Measurements from ENCODE around the gene HNRNPC.
"Not testable (repeated sequence)": the region's sequence is repeated elsewhere in the genome, so short reads cannot be mapped to it uniquely, and the experiment has no call there.

Gene HNRNPC

DNA sequence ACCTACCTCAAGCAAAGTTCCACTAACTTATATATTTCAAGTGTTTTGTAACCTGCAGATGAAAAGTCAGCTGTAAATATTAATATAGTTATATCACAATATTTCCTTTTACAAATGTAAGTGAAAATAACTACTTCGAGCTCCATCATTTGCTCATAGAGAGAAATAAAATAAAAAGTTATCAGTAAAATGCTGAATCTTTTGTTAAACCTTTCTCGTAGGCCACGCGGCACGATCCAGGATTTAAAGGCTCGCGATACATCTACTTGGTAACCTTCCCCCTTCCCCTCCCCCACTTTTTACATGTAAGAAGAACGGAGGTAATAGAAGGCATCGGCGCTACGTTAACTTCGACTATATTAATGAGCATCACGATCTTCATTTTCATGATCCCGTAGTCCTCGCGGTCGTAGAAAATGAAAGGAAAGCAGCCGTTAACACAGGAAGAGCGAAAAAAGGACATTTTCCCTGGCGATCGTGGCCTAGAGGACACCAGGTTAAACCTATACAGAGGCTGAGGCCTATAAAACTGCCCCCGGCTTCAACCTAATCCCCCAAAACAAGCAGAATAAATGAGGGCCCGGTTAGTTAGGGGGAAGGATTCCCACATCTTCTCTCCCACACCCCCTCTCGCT is 508 bp downstream of the HNRNPC start:
- no peak for DNase-seq (ENCODE audit: low read depth)

DNA sequence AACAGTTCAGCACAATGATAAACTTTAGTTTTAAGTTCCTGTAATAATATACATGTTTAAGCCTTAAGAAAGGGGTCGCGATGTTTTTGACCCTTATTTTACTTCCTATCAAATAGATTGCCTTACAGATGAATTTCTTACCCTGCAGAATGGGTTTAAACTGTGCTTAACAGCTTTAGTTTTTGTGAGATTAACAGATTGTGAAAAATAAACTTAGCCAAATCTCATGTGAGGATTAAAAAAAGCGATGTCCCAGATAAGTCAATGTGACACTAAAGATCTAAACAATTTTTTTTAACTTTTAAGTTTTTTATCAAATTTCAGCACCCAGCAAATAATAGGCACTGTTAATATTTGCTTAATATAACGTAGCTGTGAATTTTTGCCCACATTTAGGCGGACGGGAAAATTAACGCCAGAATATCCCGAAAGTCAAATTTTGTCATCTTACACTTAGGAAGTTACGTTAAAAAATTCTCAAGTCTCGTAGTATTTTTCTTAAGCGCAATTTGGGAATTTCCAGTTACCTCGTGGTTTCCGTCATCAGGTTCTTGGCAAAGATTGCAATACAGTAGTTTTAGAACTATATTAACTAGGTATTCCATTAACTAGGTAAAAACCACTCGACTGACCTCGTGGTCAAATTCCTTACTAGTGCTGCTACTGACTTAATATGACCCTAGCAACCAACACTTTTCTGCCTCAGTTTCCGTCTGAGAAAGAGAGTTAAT is 1.2 kb downstream of the HNRNPC start:
- DNase-seq (ENCODE audit: low read depth): no peak

GRCh38 chr14:21267431-21267845 is 1.8 kb downstream of the HNRNPC start:
- DNase-seq (ENCODE audit: low read depth): no peak

DNA sequence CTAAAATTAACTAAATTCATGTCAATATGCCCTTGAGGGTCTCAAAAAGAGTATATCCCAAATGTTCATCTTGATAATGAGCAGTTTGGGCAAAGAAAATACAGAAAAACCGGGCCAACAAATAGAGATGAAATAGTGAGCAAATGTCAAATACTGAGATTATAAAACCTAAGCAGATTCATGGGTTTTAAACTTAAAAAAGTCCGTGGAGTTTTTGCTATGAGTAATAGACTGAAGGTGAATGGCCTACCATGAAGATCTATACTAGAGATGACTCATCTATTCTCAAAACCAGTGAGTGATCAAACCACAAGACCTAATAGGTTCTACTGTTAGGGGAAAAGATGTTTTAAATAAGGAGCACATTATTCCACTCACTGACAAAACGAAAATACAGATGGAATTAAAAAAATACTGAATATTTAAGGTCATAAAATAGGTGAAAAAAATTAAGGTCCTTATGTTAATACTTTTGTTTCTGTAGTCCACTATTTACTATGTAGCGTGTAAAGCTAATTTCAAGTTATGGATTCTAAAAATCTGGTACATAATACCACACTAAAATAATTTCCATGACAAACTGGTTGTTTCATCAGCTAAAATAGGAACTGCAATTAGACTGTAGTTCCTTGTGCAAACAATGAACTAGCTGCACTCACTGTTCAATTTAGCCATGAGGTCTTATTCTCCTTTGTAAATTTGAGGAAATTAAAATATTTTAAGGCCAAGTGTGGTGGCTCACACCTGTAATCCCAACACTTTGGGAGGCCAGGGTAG is 5.0 kb downstream of the HNRNPC start:
- DNase-seq (ENCODE audit: low read depth): no peak

DNA sequence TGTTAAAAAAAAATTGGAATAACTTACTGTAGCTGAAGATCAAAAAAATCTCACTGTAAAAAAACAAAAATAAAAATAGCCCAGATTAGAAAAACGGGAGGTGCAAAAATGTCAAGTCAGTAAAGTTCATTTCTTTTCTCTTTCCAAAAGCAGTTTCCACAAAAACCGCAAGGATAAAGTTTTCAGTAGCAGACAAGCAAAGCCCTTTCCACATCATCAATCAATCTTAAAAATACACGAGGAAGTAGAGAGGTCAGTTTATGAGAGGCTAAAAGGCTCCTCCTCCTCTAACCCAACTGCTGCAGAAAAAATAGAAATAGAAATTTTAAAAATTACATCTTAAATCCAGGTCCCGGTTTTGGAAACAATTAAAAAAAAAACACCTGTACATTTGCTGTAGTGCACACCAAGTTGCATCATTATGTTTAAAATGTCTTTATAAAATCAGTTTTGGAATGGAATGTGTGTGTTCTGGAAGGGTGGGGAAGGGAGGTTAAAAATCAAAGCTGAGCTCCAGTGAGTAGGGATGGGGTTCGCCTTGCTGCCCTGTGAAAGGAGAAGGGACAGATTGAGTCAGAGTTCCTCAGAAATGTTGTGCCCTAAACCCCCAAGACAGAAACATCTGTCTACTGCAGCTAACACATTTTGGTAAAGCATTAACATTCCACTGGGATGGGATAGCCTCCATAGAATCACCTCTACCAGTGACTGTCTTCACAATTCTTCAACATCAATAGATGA is 5.8 kb downstream of the HNRNPC start:
- no peak for DNase-seq (ENCODE audit: low read depth)

DNA sequence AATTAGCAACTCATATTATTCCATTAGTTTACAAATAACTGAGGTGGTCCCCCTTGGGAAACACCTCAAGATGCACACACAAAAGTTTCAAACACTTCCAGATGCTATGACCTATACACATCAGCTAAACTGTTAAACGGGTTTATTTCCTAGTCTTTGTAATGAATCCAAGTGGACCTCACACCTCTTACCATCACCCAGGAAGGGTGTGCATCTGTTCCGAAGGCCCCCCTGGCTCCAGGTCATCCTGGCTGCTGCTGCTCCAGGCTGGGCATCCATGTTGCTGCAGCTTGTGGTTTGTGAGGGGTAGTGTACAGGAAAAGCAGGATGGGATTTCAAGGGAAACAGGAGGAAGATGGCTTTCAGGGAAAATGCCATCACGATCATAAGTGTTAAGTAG is 6.8 kb downstream of the HNRNPC start:
- DNase-seq (ENCODE audit: low read depth): no peak

DNA sequence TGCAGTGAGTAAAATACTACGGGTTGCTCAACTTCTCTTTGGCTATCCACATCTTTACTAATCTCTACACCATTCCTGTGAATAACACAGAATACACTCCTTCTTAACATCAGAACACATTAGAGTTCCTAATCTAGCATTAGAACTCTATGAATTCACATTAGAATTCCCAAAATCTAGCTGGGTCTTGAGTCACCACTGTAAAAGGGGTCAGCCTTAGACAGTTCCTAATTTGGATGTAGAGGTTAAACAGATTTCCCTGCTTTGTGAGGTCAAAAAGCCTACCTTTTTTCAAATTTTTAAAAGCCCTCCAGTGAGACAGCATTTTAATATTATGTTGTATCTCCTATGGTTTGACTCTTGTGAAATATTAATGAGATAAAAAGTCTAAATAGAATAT is 7.4 kb downstream of the HNRNPC start:
- DNase-seq (ENCODE audit: low read depth): no peak

- DNase-seq (ENCODE audit: low read depth): no peak
Measured at GRCh38 chr14:21258889-21259787, 10.1 kb downstream of the HNRNPC start.

GRCh38 chr14:21258005-21258888 is 11.0 kb downstream of the HNRNPC start:
- DNase-seq (ENCODE audit: low read depth): no peak

- DNase-seq (ENCODE audit: low read depth): no peak
Measured at GRCh38 chr14:21257394-21257909, 11.8 kb downstream of the HNRNPC start.

- no peak for DNase-seq (ENCODE audit: low read depth)
Measured at GRCh38 chr14:21256539-21257393, 12.5 kb downstream of the HNRNPC start.

GRCh38 chr14:21256102-21256447 is 13.2 kb downstream of the HNRNPC start:
- DNase-seq (ENCODE audit: low read depth): not testable (repeated sequence)

GRCh38 chr14:21255385-21256101 is 13.7 kb downstream of the HNRNPC start:
- no peak for DNase-seq (ENCODE audit: low read depth)

GRCh38 chr14:21252149-21252548 is 17.1 kb downstream of the HNRNPC start:
- DNase-seq (ENCODE audit: low read depth): no peak

- no peak for DNase-seq (ENCODE audit: low read depth)
Measured at GRCh38 chr14:21251215-21251614, 18.0 kb downstream of the HNRNPC start.

DNA sequence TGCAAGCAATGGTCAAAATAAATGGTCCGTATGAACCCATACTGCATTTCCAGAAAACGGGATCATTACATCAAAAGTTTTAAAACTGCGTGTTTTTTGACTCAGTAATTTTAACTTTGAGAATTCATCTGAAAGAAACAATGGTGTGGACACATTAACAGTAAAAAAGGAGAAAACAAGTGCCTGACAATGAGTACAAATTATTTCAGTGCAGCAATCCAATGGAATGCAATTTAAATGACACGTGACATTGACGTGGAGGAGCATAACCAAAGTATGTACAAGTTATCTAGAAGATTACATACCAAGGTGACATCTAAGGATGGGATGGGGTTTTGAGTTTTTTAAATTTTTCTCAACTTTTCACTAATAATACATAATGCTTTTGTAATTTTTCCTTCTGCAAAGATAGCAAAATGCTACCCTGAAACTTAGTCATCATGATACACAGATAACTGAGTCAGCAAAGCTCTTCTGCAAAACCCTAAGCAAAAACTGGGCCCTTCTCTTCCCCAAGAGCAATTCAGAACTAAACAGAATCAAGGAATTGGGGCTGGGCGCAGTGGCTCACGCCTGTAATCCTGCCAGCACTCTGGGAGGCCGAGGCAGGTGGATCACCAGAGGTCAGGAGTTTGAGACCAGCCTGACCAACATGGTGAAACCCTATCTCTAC is 20.4 kb downstream of the HNRNPC start:
- no peak for DNase-seq (ENCODE audit: low read depth)

DNA sequence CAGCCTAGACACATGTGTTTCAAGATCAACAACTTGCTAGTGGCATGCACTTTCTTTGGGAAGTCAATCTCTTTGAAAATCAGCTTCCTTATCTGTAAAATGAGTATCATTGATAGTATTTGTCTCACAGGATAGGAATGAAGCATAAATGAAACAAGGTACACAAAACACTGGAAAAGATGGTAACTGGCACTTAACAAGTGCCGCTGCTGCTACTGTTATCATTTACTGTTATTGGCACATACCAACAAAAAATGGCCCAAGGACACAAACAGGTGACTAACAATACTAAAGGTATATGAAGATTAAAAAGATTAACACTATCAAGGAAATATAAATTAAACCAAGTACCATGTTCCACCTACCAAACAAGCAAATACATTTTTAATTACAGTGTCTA is 20.9 kb downstream of the HNRNPC start:
- DNase-seq (ENCODE audit: low read depth): no peak

DNA sequence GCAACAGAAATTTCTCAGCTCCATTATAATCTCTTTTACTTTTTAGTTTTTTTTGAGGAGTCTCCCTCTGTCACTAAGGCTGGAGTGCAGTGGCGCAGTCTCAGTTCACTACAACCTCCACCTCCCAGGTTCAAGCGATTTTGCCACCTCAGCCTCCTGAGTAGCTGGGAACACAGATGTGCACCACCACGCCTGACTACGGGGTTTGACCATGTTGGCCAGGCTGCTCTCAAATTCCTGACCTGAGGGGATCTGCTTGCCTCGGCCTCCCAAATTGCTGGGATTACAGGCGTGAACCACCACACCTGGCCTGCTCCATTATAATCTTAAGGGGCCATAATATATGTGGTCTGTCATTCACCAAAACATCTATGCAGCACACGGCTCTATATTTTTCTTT is 23.4 kb downstream of the HNRNPC start:
- no peak for DNase-seq (ENCODE audit: low read depth)

Measured in stimulated activated CD8-positive, alpha-beta memory T cell treated with anti-CD3 and anti-CD28 coated beads, Interleukin-12 subunit alpha, Interleukin-12 subunit beta, amount 100 ng/mL, for 1 hour (primary cell).